WERI-Rb-1 (cell line): Measurements from ENCODE around the gene EIF5A2.

Experiments used
- DNase-seq: peaks from one replicate; pipeline ENCODE4 v3.0.0-alpha.2; 2020
- H3K27ac ChIP-seq: fragments of 250-450 bp; sonication (Bioruptor Pico); 2 replicates; pipeline ENCODE4 v1.5.1; 2020; ENCODE audit warnings: mild to moderate bottlenecking, moderate library complexity
- H3K27me3 ChIP-seq: fragments of 250-450 bp; sonication (Bioruptor Pico); 2 replicates; pipeline ENCODE4 v1.5.1; 2021; ENCODE audit warnings: mild to moderate bottlenecking, low read depth, moderate library complexity; ENCODE audit not compliant: insufficient read depth, severe bottlenecking
- H3K36me3 ChIP-seq: fragments of 250-450 bp; sonication (Bioruptor Pico); 2 replicates; pipeline ENCODE4 v1.5.1; 2020; ENCODE audit warnings: mild to moderate bottlenecking, moderate library complexity
- H3K4me3 ChIP-seq: 2 replicates; pipeline ENCODE4 v1.5.1; 2011; ENCODE audit warnings: low read depth, mild to moderate bottlenecking, control low read depth, low read length
- H3K9me3 ChIP-seq: fragments of 250-450 bp; sonication (Bioruptor Pico); 2 replicates; pipeline ENCODE4 v1.5.1; 2021; ENCODE audit warnings: mild to moderate bottlenecking, moderate library complexity; ENCODE audit not compliant: severe bottlenecking
- CTCF ChIP-seq: IDR thresholded peaks from 2 replicates; pipeline ENCODE4 v1.5.1; 2011; ENCODE audit warnings: low read depth, mild to moderate bottlenecking, control low read depth, inconsistent platforms, low read length

EIF5A2 gene

GRCh38 chr3:170848292-170848917 lies 60.0 kb downstream of the EIF5A2 start:
- no peaks in the 10 kb centered on the region for H3K27me3 ChIP-seq
- no peak for DNase-seq
- no peaks in the 10 kb centered on the region for H3K9me3 ChIP-seq
- no peak overlapping the region for H3K27ac ChIP-seq
- no peaks in the 10 kb centered on the region for H3K36me3 ChIP-seq
- no peak for TF ChIP-seq CTCF
- no peak overlapping the region for H3K4me3 ChIP-seq

GRCh38 chr3:170844377-170844776 lies 64.1 kb downstream of the EIF5A2 start:
- DNase-seq = no peak
- Histone ChIP-seq H3K9me3 (no peaks in the 10 kb centered on the region), H3K36me3 (no peaks in the 10 kb centered on the region), H3K27me3 (no peaks in the 10 kb centered on the region), H3K27ac (no peak overlapping the region), H3K4me3 (no peak overlapping the region)
- no peak for TF ChIP-seq CTCF

GRCh38 chr3:170840291-170840859 lies 68.1 kb downstream of the EIF5A2 start:
- Histone ChIP-seq H3K27ac (no peak overlapping the region), H3K4me3 (no peak overlapping the region), H3K9me3 (no peaks in the 10 kb centered on the region), H3K36me3 (no peaks in the 10 kb centered on the region), H3K27me3 (no peaks in the 10 kb centered on the region)
- no peak for DNase-seq
- no peak for TF ChIP-seq CTCF

GRCh38 chr3:170839518-170840100 lies 68.8 kb downstream of the EIF5A2 start:
- Histone ChIP-seq H3K4me3 (no peak overlapping the region), H3K27ac (no peak overlapping the region), H3K9me3 (no peaks in the 10 kb centered on the region), H3K27me3 (no peaks in the 10 kb centered on the region), H3K36me3 (no peaks in the 10 kb centered on the region)
- no peak for DNase-seq
- no peak for TF ChIP-seq CTCF
